HG03442 (cell line): ENCODE measurements around the gene NFIA.

ENCODE experiments used
- ATAC-seq: cut with Tn5 transposase; IDR thresholded peaks from one replicate; pipeline ENCODE4 v1.9.1; 2021; ENCODE audit warnings: mild to moderate bottlenecking, moderate library complexity; ENCODE audit not compliant: unreplicated experiment

The NFIA gene

GRCh38 chr1:61404597-61405376 lies 322.4 kb downstream of the NFIA start:
- no peak for ATAC-seq

- ATAC-seq, result no peak
Measured at GRCh38 chr1:61406467-61406866, 324.1 kb downstream of the NFIA start.

GRCh38 chr1:61412601-61413000 lies 330.2 kb downstream of the NFIA start:
- ATAC-seq, result no peak

- ATAC-seq, result no peak
Measured at GRCh38 chr1:61419196-61419595, 336.8 kb downstream of the NFIA start.

- no peak for ATAC-seq
Measured at GRCh38 chr1:61419657-61420056, 337.3 kb downstream of the NFIA start.

- no peak for ATAC-seq
Measured at GRCh38 chr1:61420243-61420642, 337.9 kb downstream of the NFIA start.

- ATAC-seq, result no peak
Measured at GRCh38 chr1:61420909-61421835, 338.8 kb downstream of the NFIA start.

GRCh38 chr1:61423643-61424042 lies 341.3 kb downstream of the NFIA start:
- no peak for ATAC-seq

- no peak for ATAC-seq
Measured at GRCh38 chr1:61424382-61424781, 342.0 kb downstream of the NFIA start.

GRCh38 chr1:61425040-61425439 lies 342.7 kb downstream of the NFIA start:
- no peak for ATAC-seq

GRCh38 chr1:61426254-61426653 lies 343.9 kb downstream of the NFIA start:
- ATAC-seq, result no peak

- ATAC-seq, result no peak
Measured at GRCh38 chr1:61426885-61427284, 344.5 kb downstream of the NFIA start.

GRCh38 chr1:61427510-61427909 lies 345.1 kb downstream of the NFIA start:
- ATAC-seq, result no peak

- ATAC-seq, result no peak
Measured at GRCh38 chr1:61428146-61428545, 345.8 kb downstream of the NFIA start.

- ATAC-seq, result no peak
Measured at GRCh38 chr1:61432616-61433388, 350.4 kb downstream of the NFIA start.

- no peak for ATAC-seq
Measured at GRCh38 chr1:61433646-61434045, 351.3 kb downstream of the NFIA start.

- no peak for ATAC-seq
Measured at GRCh38 chr1:61434276-61434675, 351.9 kb downstream of the NFIA start.

- ATAC-seq, result no peak
Measured at GRCh38 chr1:61435226-61435625, 352.9 kb downstream of the NFIA start.

GRCh38 chr1:61436016-61436415 lies 353.7 kb downstream of the NFIA start:
- no peak for ATAC-seq

GRCh38 chr1:61436491-61437120 lies 354.2 kb downstream of the NFIA start:
- ATAC-seq, result no peak

- no peak for ATAC-seq
Measured at GRCh38 chr1:61439234-61439633, 356.9 kb downstream of the NFIA start.
